ENCODE data around the gene CASTOR1. TPM values are rescaled to one million over a fixed set of nuclear protein-coding genes. Genes with fewer than 3 reads are reported as not detected.
"Not testable (repeated sequence)": the region's sequence is repeated elsewhere in the genome, so short reads cannot be mapped to it uniquely, and the experiment has no call there.

The CASTOR1 gene
- 1.5 and 2.0 TPM in 2 replicates for total RNA-seq (2014; rRNA removed; shearing (Covaris generic))

- DNase-seq (ENCODE audit: low spot score), result peak; percentile 86
These were observed at the start of gene CASTOR1 for GRCh38 chr22:30289141-30289979. Gene CASTOR1 (minus strand): TSS chr22:30289505. CDS start chr22:30289497, 8 bp downstream.

DNA sequence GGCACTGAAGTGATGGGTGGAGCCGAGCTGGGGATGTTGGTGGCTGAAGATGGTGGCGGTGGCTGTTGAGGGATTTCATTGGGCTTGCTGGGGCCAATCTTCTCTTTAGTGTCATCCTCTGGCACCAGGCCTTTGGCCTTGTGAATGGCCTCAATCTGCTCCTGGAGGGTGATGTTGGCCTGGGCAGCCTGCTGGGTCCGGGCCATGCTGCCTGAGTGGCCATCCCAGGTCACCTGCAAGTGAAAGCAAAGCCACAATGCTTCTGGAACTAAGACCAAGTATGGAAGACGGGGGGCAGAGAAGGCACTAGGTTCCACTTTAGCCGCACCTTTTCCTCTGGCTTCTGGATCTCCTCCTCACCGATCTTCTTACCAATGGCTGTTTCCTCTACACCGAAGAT, 49.5 kb upstream of the CASTOR1 start:
- no peak for DNase-seq (ENCODE audit: low spot score)

- not testable (repeated sequence) for DNase-seq (ENCODE audit: low spot score)
These were observed 49.0 kb upstream of the CASTOR1 start for GRCh38 chr22:30338341-30338740.

GRCh38 chr22:30337461-30337778, 48.1 kb upstream of the CASTOR1 start:
- DNase-seq (ENCODE audit: low spot score), result no peak

GRCh38 chr22:30336752-30337460, 47.6 kb upstream of the CASTOR1 start:
- no peak for DNase-seq (ENCODE audit: low spot score)

DNA sequence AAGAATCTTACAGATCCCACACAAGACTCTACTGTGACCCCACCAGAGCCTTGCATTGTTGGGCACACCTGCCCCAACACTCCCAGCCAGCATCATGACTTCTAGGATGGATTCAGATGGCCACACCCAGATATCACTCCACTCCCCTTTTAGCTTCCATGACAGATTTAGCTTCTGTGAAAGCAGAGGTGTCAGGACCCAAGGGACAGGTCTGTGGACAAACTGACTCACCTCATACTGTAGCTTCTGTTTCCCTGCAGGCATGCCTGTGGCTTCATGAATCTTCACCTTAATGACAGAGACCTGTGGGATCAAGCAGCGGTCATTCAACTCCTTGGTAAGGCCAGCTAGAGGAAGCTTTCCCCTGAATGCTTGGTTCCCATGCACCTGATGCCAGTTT, 45.9 kb upstream of the CASTOR1 start:
- no peak for DNase-seq (ENCODE audit: low spot score)

GRCh38 chr22:30334646-30335045, 45.3 kb upstream of the CASTOR1 start:
- no peak for DNase-seq (ENCODE audit: low spot score)

- no peak for DNase-seq (ENCODE audit: low spot score)
These were observed 44.4 kb upstream of the CASTOR1 start for GRCh38 chr22:30333707-30334087.

- DNase-seq (ENCODE audit: low spot score), result no peak
These were observed 43.8 kb upstream of the CASTOR1 start for GRCh38 chr22:30332994-30333706.

DNA sequence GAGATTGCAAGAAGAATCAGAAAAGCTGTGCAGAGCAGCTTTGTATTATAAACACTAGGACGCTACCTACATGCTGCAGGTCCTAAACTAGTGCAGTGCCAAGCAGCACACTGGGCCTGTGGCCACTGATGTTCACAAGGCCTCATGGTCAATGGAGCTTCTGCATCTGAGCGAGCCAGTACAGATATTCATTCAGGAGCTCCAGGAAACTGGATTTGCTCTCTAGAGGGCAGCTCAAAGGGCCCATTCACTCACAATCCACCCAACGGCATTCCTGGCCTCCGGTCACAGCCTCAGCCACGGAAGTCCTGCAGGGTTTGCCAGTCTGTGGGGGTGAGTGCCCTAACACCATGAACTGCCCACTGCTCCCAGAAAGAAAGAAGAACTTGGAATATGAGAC, 43.2 kb upstream of the CASTOR1 start:
- DNase-seq (ENCODE audit: low spot score), result no peak

- no peak for DNase-seq (ENCODE audit: low spot score)
These were observed 39.3 kb upstream of the CASTOR1 start for GRCh38 chr22:30328466-30329049.

GRCh38 chr22:30327864-30328345, 38.6 kb upstream of the CASTOR1 start:
- peak; percentile 51 for DNase-seq (ENCODE audit: low spot score)

DNA sequence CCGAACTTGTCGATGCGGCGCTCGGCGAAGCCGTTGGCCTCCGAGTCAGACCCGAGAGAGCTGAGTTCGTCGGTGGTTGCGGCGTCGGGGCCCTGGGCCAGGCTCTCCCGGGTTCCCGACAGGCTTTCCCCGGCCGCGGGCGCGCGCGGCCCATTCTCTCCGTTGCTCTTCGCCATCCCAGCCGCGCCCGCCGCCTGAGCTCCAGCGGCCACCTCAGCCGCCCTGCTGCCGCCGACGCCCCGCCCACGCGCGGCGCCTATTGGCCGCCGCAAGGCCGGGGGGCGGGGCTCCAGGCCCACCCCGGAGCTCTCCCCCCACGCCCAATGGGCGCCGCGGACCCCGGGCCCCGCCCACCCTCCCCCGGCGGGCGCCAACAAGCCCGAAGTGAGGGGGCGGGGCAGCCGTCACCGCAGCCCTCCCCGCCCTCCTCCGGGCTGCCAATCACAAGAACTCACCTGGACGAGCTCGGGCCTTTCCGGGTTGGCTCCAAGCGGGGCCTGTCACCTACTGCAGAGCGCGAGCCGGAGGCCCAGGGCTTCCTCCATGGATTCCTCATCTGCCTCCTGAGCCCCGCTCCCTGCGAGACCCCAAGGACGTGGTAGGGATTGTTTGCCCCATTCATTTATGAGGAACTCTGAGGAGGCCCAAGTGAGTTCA, 37.5 kb upstream of the CASTOR1 start, which contains the start of gene TBC1D10A:
TSS of gene TBC1D10A (minus strand) at position 236 of the 657 bp plus-strand sequence. CDS start at position 176, 60 bp downstream.
- DNase-seq (ENCODE audit: low spot score), result peak; percentile 89

DNA sequence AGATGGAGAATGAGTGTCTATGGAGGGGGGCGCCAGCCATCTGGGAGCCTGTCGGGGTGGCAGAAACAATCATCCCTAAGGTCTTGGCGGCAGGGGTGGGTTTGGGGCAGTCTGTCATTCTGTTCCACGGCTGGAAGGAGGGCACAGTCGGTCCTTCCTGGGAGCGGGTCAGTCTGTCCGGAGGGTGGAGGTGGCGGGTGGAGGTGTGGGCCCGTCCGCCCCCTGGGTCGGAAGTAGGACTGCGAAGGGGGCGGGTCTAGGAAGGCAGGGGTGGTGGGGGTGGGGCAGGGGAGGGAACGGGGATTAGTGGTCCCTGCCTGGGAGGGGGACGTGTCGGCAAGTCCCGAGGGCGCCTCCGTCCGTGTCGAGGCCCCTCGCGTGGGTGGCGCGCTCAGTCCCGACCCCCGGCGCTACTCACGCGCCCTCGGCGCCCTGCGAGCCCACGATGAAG, 37.0 kb upstream of the CASTOR1 start:
- DNase-seq (ENCODE audit: low spot score), result no peak

GRCh38 chr22:30325724-30326254, 36.5 kb upstream of the CASTOR1 start:
- no peak for DNase-seq (ENCODE audit: low spot score)

- DNase-seq (ENCODE audit: low spot score), result no peak
These were observed 35.9 kb upstream of the CASTOR1 start for GRCh38 chr22:30325065-30325720.

DNA sequence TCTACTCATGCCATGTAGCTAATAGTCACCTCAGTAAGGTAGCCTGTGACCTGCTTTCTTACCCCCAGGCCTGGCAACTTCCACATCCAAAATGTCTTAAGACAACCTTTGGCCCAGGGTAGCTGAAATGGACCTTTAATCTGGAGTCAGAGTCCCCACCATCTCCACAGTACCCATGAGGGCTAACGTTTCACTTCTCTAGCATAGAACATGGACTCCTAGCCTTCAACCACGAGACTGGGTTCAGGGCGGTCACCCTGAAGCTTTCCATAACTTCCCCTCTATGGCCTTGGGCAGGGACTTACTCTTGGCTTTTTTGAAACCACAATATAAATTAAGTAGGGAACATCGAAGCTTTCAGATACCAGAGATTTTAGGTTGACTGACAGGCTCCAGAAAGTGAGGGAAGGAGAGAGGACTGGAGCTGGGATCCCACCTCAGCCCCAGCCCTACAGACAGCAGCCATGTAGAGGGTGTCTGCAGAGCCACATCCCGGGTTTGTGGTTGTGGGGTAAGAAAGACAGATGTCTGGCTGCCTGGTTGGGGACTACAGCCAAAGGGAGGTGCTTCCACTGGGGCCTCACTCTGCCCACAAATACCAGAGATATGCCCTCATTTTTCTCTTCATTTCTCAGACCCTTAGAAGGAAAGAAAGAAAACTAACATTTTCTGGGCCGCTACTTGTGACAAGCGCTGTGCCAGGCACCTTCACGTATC, 34.9 kb upstream of the CASTOR1 start:
- no peak for DNase-seq (ENCODE audit: low spot score)

DNA sequence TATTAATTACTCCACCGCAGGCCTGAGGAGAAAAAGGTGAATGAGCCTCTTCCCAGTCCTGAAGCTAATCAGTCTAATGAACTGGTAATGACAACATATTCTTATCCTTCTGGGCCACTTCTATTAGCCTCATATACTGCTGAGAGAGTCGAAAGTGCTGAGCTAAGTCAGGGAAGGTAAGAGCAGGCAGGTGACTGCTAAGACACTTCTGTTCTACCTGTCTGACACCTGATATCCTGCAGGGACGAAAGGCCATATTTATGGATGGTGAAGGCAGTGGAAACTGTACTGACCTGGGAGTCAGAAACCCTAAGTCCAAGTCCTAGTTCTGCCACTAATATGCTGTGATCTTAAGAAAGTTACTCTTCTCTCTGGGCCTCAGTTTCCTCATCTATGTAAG, 33.9 kb upstream of the CASTOR1 start:
- no peak for DNase-seq (ENCODE audit: low spot score)

- DNase-seq (ENCODE audit: low spot score), result no peak
These were observed 32.2 kb upstream of the CASTOR1 start for GRCh38 chr22:30321461-30321860.

All from HT-29 (cell line).